Stimulated activated CD4-positive, alpha-beta T cell treated with anti-CD3 and anti-CD28 coated beads, Interleukin-1b, Interleukin-23, amount 100 ng/mL, for 1 hour (primary cell): ENCODE results near the gene JAKMIP1.

ENCODE experiments used
- DNase-seq, 2 donors: peaks; one replicate each; pipeline ENCODE4 v3.0.0-alpha.2; 2020; ENCODE audit warnings: low read depth in 2 of 2

JAKMIP1 gene

DNA sequence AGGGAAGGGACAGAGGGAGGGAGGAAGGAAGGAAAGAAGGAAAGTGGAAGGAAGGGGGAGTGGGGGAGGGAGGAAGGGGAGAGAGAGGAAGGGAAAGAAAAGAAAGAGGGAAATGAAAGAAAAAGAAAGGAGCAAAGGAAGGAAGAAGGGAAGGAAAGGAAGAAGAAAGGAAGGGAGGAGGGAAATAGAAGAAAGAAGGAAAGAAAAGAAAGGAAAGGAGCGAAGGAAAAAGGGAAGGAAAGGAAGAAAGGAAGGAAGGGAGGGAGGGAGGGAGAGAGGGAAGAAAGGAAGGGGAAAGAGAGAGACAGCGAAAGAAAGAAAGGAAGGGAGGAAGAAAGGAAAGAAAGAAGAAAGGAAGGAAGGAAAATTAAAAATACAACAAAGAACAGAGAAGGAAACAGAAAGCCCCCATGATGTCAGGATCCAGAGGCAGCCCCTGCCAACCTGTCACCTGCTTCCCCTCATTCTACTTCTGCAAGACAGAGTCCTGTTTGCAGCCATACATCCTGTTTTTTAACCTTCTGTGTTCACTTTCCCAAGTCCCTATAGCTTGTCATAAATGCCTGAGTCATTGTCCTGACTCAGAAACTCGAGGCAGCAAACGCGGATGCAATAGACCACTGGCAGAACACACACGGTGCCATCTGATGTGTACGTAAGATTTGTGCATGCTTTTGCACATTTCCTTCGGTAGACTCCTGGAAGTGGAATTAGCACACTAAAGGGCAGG is 105.2 kb downstream of the JAKMIP1 start:
- DNase-seq: no peak

- no peak for DNase-seq
Measured at GRCh38 chr4:6093671-6094070, 106.7 kb downstream of the JAKMIP1 start.

GRCh38 chr4:6092971-6093370 is 107.4 kb downstream of the JAKMIP1 start:
- no peak for DNase-seq

DNA sequence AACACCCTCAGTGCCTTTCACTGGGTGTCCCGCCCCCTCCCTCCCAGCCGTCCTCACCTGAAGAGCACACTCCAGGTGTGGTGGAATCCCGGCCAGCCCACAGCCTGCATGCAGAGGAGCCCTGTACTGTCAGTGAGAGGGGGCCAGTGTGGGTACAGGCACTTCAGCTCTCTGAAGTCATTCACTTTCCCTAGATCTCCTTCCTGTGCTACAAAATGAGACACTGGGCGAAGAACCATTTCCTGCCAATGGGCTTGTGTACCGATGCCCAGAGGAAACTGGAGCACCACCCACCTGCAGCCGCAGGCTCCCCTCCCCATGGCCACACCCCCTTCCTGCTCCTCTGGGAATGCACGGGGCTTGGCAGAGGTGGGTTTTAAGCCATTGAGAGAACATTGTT is 108.2 kb downstream of the JAKMIP1 start:
- no peak for DNase-seq

DNA sequence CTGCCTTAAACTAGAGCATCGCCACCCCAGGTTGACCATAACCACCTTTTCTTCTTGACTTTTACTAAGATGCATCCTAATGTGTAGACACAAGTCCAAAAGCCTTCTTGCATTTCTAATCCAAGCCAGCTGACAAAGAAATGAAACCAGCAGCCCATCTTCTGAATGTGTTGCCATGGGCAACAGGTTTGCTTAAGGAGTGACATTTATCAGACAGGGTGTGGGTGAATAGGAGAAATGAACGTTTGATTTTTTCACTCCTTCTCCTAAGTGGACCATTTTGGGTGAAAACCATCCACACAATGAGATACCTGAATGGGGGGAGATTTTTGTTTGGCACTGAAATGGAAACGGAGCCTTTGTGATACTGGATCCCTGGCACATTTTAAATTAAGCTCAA is 109.4 kb downstream of the JAKMIP1 start:
- DNase-seq: no peak

- no peak for DNase-seq
Measured at GRCh38 chr4:6088950-6089349, 111.4 kb downstream of the JAKMIP1 start.

- no peak for DNase-seq
Measured at GRCh38 chr4:6087669-6088341, 112.5 kb downstream of the JAKMIP1 start.

GRCh38 chr4:6086846-6087245 is 113.5 kb downstream of the JAKMIP1 start:
- DNase-seq: no peak

GRCh38 chr4:6085691-6086628 is 114.4 kb downstream of the JAKMIP1 start:
- no peak for DNase-seq

DNA sequence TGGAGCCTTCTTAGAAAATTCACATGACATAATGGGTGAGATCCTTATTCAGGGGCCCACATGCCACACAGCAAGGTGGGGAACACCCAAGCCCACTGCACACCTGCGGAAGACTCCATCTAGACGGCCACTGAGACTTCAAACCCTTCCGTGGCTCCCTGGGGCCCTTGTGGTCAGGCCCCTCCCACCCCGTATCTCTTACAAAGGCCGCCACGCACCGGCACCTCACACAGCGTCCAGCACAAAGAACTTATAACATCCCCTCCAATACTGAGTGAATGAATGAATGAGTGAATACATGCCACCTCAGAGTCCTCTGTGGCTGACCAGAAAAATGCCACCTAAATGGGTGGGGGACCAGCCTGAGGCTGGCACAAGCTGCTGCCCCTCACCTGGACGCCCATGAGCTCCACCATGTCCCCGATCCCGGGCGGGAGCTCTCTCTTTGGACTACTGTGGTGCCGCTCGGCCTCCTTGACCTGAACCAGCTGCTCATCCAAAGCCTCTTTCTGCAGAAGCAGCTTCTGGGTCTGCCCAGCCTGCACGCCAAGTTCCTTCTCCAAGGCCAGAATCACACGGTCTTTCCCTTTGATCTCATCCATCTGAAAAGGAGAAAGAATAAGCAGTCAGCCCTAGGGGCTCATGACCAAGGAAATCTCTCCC is 115.2 kb downstream of the JAKMIP1 start:
- DNase-seq: no peak

DNA sequence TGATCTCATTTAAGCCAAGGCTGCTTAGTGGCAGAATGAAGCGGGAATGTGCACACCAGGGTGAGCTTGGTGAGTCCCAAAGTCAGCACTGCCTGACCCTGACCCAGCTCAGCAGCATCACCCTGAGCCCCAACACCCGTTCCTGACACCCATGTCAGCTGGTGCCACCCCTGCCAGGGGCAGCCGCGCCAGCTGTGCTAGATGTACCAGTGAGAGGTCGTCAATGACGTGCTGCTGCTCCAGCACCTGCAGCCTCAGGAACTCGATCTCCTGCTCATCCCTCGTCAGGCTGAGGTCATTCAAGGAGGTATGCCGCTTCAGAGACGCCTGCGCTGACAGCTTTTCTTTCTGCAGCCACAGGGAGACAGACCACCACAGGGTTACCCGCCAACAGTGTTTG is 120.4 kb downstream of the JAKMIP1 start:
- no peak for DNase-seq

DNA sequence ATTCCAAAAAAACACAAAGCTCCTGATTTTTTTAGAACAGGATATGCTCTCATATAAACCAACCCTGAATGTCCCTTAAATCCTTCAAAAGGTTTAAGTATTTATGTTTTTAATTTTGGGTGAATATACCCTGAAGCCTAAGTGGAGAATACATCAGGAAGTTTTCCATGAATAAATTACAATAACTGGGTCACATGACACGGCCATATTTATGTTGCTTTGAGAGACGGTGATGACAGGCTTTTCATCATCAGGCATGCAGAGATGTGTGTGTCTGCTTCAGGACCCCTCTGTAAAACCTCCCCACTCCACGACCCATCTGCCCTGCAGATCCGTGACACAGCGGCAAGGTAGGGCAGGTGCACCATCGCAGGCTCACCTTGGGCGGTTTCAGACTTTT is 121.8 kb downstream of the JAKMIP1 start:
- DNase-seq: no peak

GRCh38 chr4:6076391-6076790 is 124.0 kb downstream of the JAKMIP1 start:
- no peak for DNase-seq

DNA sequence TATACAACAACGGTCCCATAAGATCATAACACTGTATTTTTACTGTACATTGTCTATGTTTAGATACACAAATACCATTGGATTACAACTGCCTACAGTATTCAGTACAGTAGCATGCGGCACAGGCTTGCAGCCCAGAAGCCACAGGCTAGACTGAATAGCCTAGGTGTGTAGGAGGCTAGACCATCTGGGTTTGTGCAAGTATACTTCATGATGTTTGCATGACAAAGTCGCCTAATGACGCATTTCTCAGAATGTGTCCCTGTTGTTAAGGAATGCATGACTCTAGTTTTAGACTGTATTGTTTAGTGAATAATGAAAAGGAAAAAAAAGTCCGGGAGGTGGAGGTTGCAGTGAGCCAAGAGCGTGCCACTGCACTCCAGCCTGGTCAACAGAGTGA is 125.6 kb downstream of the JAKMIP1 start:
- DNase-seq: no peak

- no peak for DNase-seq
Measured at GRCh38 chr4:6071959-6072720, 128.2 kb downstream of the JAKMIP1 start.

- no peak for DNase-seq
Measured at GRCh38 chr4:6071191-6071958, 129.0 kb downstream of the JAKMIP1 start.

DNA sequence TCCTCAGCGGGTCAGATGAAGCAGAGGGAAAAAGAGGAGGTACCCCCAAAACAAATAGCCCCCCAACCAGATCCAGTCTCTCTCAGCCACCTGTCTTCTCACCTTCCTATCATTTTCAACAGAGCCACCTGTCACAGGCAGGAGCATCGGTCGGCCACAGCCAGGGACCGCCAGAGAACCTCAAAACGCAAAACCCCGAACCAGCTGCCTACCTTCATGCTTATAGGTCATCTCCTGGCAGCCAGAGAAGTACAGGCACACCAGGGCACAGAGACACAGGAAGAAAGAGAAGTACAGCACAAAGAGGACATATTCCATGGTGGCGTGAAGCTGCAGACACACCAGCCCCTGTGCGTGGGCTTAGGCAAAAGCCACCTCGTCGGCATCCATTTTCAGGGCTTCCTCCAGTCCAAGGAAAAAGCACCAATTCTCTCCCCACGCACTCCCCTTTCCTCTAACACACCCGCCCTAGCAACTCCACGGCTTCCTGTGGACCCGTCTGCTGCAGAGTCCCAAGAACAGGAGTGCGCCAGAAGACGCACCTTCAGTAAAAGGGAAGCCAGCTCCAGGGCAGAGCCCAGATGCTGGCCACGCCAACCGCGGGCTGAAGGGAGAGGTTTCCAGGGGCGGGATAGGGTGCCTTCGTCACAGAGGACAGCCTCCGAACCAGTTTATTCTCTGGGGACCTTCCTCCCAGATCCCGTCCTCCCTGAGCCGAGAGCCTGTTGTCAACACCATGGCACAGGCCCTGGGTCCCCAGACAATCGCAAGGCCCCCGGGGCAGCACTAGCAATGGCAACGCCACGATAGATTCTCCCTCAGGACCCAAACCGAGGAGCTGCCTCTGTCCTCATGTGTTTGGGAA is 130.3 kb downstream of the JAKMIP1 start:
- DNase-seq: no peak

GRCh38 chr4:6068986-6069385 is 131.4 kb downstream of the JAKMIP1 start:
- no peak for DNase-seq

GRCh38 chr4:6065934-6066590 is 134.3 kb downstream of the JAKMIP1 start:
- no peak for DNase-seq
